Measurements from ENCODE around the gene NRXN3. TPM values are rescaled to one million over a fixed set of nuclear protein-coding genes. Genes with fewer than 3 reads are reported as not detected.

Gene NRXN3
- total and polyA plus RNA-seq, 4 donors, result 0.07 to 1.2 (median 0.23) TPM

DNA sequence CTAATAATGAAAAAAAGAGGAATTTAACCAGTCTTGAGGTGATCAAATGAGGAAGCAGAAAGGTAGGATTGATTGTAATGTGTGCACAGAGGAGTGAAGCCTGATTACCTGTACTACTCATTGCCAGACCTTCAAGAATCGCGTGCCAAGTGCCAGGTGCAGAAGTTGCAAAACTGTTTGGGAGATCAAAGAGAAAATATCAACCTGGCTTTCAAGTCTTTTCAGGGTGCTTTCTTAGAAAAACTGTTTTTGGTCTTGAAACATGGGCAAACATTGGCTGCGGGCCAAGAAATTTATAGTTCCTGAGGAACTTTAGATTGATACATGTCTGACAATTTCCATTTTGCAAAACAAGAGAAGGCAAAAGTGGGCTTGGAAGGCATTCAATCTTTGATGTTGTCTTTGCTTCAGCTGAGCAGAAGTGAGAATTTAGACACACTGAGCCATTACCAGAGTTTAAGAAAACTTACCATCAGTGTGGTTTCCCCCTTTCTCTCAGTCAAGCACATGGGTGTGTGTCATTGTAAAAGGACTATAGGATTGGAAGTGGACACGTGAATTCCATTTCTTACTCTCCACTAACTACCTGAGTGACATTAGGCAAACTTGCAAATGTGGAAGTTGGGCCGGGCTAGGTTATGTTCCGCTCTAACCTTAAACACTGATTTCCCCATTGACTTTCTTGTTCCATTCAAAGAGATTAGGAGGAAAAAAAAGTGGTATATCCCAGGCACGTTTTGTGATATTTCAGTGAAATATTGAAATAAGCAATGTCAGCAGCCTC is 1555.0 kb downstream of the NRXN3 start (continued):
- TF ChIP-seq, protein P1, sequence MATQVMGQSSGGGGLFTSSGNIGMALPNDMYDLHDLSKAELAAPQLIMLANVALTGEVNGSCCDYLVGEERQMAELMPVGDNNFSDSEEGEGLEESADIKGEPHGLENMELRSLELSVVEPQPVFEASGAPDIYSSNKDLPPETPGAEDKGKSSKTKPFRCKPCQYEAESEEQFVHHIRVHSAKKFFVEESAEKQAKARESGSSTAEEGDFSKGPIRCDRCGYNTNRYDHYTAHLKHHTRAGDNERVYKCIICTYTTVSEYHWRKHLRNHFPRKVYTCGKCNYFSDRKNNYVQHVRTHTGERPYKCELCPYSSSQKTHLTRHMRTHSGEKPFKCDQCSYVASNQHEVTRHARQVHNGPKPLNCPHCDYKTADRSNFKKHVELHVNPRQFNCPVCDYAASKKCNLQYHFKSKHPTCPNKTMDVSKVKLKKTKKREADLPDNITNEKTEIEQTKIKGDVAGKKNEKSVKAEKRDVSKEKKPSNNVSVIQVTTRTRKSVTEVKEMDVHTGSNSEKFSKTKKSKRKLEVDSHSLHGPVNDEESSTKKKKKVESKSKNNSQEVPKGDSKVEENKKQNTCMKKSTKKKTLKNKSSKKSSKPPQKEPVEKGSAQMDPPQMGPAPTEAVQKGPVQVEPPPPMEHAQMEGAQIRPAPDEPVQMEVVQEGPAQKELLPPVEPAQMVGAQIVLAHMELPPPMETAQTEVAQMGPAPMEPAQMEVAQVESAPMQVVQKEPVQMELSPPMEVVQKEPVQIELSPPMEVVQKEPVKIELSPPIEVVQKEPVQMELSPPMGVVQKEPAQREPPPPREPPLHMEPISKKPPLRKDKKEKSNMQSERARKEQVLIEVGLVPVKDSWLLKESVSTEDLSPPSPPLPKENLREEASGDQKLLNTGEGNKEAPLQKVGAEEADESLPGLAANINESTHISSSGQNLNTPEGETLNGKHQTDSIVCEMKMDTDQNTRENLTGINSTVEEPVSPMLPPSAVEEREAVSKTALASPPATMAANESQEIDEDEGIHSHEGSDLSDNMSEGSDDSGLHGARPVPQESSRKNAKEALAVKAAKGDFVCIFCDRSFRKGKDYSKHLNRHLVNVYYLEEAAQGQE (IDR thresholded peaks at IDR 0.05), result no peak
- TF ChIP-seq YY1 (IDR thresholded peaks at IDR 0.05), result no peak
- TF ChIP-seq, protein P2, sequence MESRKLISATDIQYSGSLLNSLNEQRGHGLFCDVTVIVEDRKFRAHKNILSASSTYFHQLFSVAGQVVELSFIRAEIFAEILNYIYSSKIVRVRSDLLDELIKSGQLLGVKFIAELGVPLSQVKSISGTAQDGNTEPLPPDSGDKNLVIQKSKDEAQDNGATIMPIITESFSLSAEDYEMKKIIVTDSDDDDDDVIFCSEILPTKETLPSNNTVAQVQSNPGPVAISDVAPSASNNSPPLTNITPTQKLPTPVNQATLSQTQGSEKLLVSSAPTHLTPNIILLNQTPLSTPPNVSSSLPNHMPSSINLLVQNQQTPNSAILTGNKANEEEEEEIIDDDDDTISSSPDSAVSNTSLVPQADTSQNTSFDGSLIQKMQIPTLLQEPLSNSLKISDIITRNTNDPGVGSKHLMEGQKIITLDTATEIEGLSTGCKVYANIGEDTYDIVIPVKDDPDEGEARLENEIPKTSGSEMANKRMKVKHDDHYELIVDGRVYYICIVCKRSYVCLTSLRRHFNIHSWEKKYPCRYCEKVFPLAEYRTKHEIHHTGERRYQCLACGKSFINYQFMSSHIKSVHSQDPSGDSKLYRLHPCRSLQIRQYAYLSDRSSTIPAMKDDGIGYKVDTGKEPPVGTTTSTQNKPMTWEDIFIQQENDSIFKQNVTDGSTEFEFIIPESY (IDR thresholded peaks at IDR 0.05), result no peak

DNA sequence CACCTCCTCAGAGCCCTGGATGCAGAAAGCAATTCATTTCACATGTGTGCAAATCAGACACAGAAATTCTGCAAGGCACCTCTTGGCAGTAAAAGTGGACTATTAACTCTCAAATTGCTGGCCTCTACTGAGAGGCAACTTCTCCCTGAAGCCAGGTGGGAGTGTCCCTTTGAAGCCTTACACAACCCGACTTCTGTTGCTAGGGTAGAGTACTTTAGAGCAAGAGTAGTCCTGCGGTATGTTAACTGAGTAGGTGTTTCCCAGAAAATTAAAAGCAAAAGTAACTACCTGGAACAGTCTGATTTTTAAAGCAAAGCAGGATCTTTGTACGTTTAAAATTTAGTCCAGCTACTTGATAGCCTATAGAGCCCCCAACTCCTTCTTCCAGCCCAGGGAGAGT is 1557.7 kb downstream of the NRXN3 start:
- TF ChIP-seq, protein P3, sequence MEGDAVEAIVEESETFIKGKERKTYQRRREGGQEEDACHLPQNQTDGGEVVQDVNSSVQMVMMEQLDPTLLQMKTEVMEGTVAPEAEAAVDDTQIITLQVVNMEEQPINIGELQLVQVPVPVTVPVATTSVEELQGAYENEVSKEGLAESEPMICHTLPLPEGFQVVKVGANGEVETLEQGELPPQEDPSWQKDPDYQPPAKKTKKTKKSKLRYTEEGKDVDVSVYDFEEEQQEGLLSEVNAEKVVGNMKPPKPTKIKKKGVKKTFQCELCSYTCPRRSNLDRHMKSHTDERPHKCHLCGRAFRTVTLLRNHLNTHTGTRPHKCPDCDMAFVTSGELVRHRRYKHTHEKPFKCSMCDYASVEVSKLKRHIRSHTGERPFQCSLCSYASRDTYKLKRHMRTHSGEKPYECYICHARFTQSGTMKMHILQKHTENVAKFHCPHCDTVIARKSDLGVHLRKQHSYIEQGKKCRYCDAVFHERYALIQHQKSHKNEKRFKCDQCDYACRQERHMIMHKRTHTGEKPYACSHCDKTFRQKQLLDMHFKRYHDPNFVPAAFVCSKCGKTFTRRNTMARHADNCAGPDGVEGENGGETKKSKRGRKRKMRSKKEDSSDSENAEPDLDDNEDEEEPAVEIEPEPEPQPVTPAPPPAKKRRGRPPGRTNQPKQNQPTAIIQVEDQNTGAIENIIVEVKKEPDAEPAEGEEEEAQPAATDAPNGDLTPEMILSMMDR (IDR thresholded peaks at IDR 0.05; ENCODE audit: low read depth, low read length, missing input control), result no peak
- TF ChIP-seq FOXA2 (IDR thresholded peaks at IDR 0.05) (no peak), GABPA (IDR thresholded peaks at IDR 0.05 in 1 of 2, conservative IDR thresholded peaks at IDR 0.05 in 1 of 2) (no peak)
- TF ChIP-seq, protein P4, sequence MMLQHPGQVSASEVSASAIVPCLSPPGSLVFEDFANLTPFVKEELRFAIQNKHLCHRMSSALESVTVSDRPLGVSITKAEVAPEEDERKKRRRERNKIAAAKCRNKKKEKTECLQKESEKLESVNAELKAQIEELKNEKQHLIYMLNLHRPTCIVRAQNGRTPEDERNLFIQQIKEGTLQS (IDR thresholded peaks at IDR 0.05), result no peak
- TF ChIP-seq, protein P1 (IDR thresholded peaks at IDR 0.05), result no peak
- H3K4me1 ChIP-seq (ENCODE audit: control insufficient read depth in 4 of 4, insufficient read depth in 4 of 4, low read length in 3 of 4), result no peaks in the 10 kb centered on the region
- no peaks in the 10 kb centered on the region for H3K9me3 ChIP-seq (ENCODE audit: control insufficient read depth in 4 of 4, low read length in 3 of 4)
- no peak overlapping the region for H3K27ac ChIP-seq (ENCODE audit: low read depth in 1 of 2, low read length in 2 of 2)
- no peaks in the 10 kb centered on the region for H3K36me3 ChIP-seq (ENCODE audit: control insufficient read depth in 4 of 4, insufficient read depth in 3 of 4, low read depth in 1 of 4, low read length in 3 of 4)
- no peak for DNase-seq (ENCODE audit: low spot score)
- no peak overlapping the region for H3K9ac ChIP-seq (ENCODE audit: low read depth in 1 of 2, low read length in 2 of 2)
- H3K4me3 ChIP-seq (ENCODE audit: low read depth in 1 of 3, low read length in 3 of 3), result no peak overlapping the region
- H3K27me3 ChIP-seq (ENCODE audit: control insufficient read depth in 4 of 4, insufficient read depth in 4 of 4, low read length in 3 of 4), result no peaks in the 10 kb centered on the region
- WGBS, result 64% methylated on average over 3 of the region's 3 CpGs
